Sciatic nerve (tissue), 2 donors: ENCODE results near the gene RSL1D1. TPM values are rescaled to one million over a fixed set of nuclear protein-coding genes. Genes with fewer than 3 reads are reported as not detected.
"Not testable (repeated sequence)": the region's sequence is repeated elsewhere in the genome, so short reads cannot be mapped to it uniquely, and the experiment has no call there.

Experiments
- ATAC-seq: fragments of 200-7000 bp; cut with Tn5 transposase; one replicate; pipeline ENCODE4 v1.9.1; 2020; ENCODE audit warnings: mild to moderate bottlenecking, moderate library complexity
- DNase-seq: peaks from one replicate; pipeline ENCODE4 v3.0.0-alpha.2; 2020; ENCODE audit warnings: low spot score
- intact Hi-C: fragments of 100-400 bp; cut with DNase I; formaldehyde crosslinking; loops from one replicate; pipeline ENCODE4 v1.14.2; 2022
- total RNA-seq: library from RNA; stranded (reverse); fragmentation: NEBNext Ultra II Directional; extraction: Animal tissue kit (Norgen Biotek cat#: 25700); gene quantifications from one replicate; pipeline ENCODE4 v1.2.1, GENCODE V29; 2021
- donor health status: DM: no; HTN: no; CAD: no.
- donor health status: DM: no; HTN: no; CAD: no.

Gene RSL1D1
- total RNA-seq, 1 donor from 2014 or later = 104 TPM

DNA sequence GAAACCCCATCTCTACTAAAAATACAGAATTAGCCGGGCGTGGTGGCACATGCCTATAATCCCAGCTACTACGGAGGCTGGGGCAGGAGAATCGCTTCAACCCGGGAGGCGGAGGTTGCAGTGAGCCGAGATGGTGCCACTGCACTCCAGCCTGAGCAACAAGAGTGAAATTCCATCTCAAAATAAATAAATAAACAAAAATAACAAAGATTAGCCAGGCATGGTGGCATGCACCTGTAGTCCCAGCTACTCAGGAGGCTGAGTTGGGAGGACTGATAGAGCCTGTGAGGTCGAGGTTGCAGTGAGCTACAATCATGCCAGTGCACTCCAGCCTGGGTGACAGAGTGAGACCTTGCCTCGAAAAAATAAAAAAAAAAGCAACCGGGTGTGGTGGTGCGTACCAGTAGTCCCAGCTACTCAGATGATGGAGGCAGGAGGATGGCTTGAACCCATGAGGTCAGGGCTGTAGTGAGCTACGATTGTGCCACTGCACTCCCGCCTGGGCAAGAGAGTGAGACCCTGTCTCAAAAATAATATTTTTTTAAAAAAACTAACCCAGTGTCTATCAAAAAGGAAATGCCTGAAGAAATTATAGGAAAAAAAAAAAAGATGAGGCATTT is 66.3 kb downstream of the RSL1D1 start:
- DNase-seq, intact Hi-C loops, ATAC-seq: not testable (repeated sequence)

DNA sequence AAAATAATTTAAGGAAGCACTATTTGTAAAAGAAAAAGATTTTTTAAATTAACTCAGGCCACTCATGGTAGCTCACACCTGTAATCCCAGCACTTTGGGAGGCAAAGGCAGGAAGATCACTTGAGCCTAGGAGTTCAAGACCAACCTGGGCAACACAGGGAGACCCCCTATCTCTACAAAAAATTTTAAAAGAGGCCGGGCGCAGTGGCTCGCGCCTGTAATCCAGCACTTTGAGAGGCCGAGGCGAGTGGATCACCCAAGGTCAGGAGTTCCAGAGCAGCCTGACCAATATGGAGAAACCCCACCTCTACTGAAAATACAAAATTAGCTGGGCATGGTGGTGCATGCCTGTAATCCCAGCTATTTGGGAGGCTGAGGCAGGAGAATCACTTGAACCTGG is 67.0 kb downstream of the RSL1D1 start:
- DNase-seq, intact Hi-C loops, ATAC-seq: not testable (repeated sequence)

DNA sequence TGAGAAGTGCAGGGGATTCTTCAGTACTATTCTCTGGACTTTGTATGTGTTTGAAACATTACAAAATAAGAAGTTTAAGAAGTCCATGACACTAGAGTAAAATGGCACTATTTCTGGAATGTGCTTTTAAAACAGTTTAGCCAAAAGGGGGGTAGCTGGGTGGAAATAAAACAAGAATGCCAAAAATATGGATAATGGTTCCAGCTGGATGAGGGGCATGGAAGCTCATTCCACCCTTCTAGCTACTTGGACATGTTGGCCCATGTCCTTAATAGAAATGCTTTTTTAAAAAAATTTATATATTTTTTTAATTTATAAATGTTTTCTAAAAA is 67.3 kb downstream of the RSL1D1 start:
- intact Hi-C loops = no loop called here
- ATAC-seq = no peak
- no peak for DNase-seq

Other genes with a start within 250 kb of the RSL1D1 start
- 40.0 TPM for gene SNN, start 183.1 kb downstream of the RSL1D1 start, total RNA-seq
- 36.6 TPM for gene TXNDC11, start 108.7 kb downstream of the RSL1D1 start, total RNA-seq
- gene ZC3H7A, start 54.3 kb downstream of the RSL1D1 start, total RNA-seq = 91.1 TPM
- 82.7 TPM for gene GSPT1, start 64.4 kb upstream of the RSL1D1 start, total RNA-seq
- 11.9 TPM for gene NPIPB2, start 90.5 kb upstream of the RSL1D1 start, total RNA-seq
- gene TNFRSF17, start 113.7 kb upstream of the RSL1D1 start, total RNA-seq = not detected
- gene SNX29, start 125.2 kb upstream of the RSL1D1 start, total RNA-seq = 54.4 TPM